Transverse colon (tissue), 4 donors: Measurements from ENCODE around the gene SERTAD3. TPM values are rescaled to one million over a fixed set of nuclear protein-coding genes. Genes with fewer than 3 reads are reported as not detected.
A peak's percentile ranks its signal among the peaks of the same experiment; 100 is the strongest.

ENCODE experiments used
- DNase-seq: peaks from one replicate; pipeline ENCODE4 v3.0.0-alpha.2; 2019
- H3K27ac ChIP-seq, 4 donors: fragments of 200-600 bp; sonication (generic); 2 replicates each; pipeline ENCODE4 v1.5.1; 2016 to 2018; ENCODE audit warnings: inconsistent platforms in 4 of 4
- H3K27me3 ChIP-seq: fragments of 200-600 bp; sonication (generic); 2 replicates; pipeline ENCODE4 v1.5.1; 2017; ENCODE audit warnings: inconsistent platforms
- H3K36me3 ChIP-seq, 4 donors: fragments of 200-600 bp; sonication (generic); 2 replicates each; pipeline ENCODE4 v1.5.1; 2017 to 2019; ENCODE audit warnings: inconsistent platforms in 4 of 4
- H3K4me1 ChIP-seq, 4 donors: fragments of 200-600 bp; sonication (generic); 2 replicates each; pipeline ENCODE4 v1.5.1; 2017 to 2020; ENCODE audit warnings: inconsistent platforms in 4 of 4
- H3K4me3 ChIP-seq, 4 donors: fragments of 200-600 bp; sonication (generic); 1 replicate in 1 of 4; 2 replicates in 3 of 4; pipeline versions ENCODE4 v1.5.1 to v1.6.1; 2017 to 2019; ENCODE audit warnings: inconsistent platforms in 4 of 4
- H3K9me3 ChIP-seq, 2 donors: fragments of 200-600 bp; sonication (generic); 2 replicates each; pipeline ENCODE4 v1.5.1; 2017 to 2019; ENCODE audit warnings: inconsistent platforms in 2 of 2
- CTCF ChIP-seq, 5 experiments: fragments of 200-600 bp in 3 of 5; fragments of 450-650 bp in 2 of 5; sonication (generic) in 3 of 5; IDR thresholded peaks; 1 replicate in 2 of 5; 2 replicates in 3 of 5; pipeline ENCODE4 v1.5.1; 2016 to 2017; ENCODE audit warnings: antibody characterized with exemption in 5 of 5, inconsistent platforms in 3 of 5, mild to moderate bottlenecking in 2 of 5, moderate library complexity in 1 of 5
- EP300 ChIP-seq: sonication (generic); formaldehyde crosslinking; IDR thresholded peaks from one replicate; pipeline ENCODE4 v1.6.1; 2017; ENCODE audit warnings: antibody characterized with exemption, low read depth
- POLR2A ChIP-seq: fragments of 450-650 bp; IDR thresholded peaks from one replicate; pipeline ENCODE4 v1.6.1; 2016; ENCODE audit warnings: antibody characterized with exemption, mild to moderate bottlenecking, moderate library complexity
- POLR2AphosphoS5 ChIP-seq, 3 donors: sonication (generic); formaldehyde crosslinking; IDR thresholded peaks; one replicate each; pipeline ENCODE4 v1.6.1; 2016; ENCODE audit warnings: antibody characterized with exemption in 3 of 3
- WGBS, 2 donors: methylation state at CpG; one replicate each; pipeline ENCODE4 v1.1.5; 2018; ENCODE audit warnings: low coverage in 1 of 2; 5-methylcytosine and 5-hydroxymethylcytosine counted together
- in situ Hi-C, 4 donors: fragments of 200-750 bp; cut with MboI; loops; one replicate each; pipeline versions ENCODE4 v1.15.0 to v1.15.1; 2017; ENCODE audit warnings: low sequenced_read_pairs in 3 of 4, low pct_ligation_motif_present in 1 of 4, low pct_unique_long_range_greater_than_20kb in 1 of 4
- intact Hi-C: fragments of 100-400 bp; cut with DNase I; formaldehyde crosslinking; loops from one replicate; pipeline ENCODE4 v1.15.1; 2023; ENCODE audit warnings: low total_unique reads
- total RNA-seq, 4 donors: library from RNA; depleted of rRNA; stranded (reverse); fragments of >200 nt; gene quantifications; one replicate each; pipeline ENCODE4 v1.1.0, GENCODE V29; 2016

Gene SERTAD3
- total RNA-seq, 4 donors from 2014 or later: 14.1 to 31.0 (median 22.2) TPM

GRCh38 chr19:40420766-40421765 lies 23.1 kb downstream of the SERTAD3 start:
- TF ChIP-seq EP300 (peak; percentile 57), CTCF (IDR thresholded peaks at IDR 0.05) (peak; percentile 91 to 97 (median 97)), POLR2AphosphoS5 (IDR thresholded peaks at IDR 0.05) (peak; percentile 94 to 97 (median 97)), POLR2A (peak; percentile 98)
- in situ Hi-C loops: loop anchor here in 2 of 4 donors (10.0 to 25.0 kb wide), 2 partner anchors 134 to 136 kb away; partner anchors contain the start of gene AKT2 (in 2 of the 2)
- H3K36me3 ChIP-seq: peaks cover 0 to 10% (median 0%) of the 10 kb centered on the region in 4 donors
- intact Hi-C loops: no loop called here
- peak overlapping the region; percentile 97 to 100 (median 98) for H3K27ac ChIP-seq
- WGBS, 2 donors: 2 to 11% methylated on average over 3 to 49 of the region's 56 CpGs
- DNase-seq: peak; percentile 96
- no peaks in the 10 kb centered on the region for H3K9me3 ChIP-seq
- no peaks in the 10 kb centered on the region for H3K27me3 ChIP-seq
- peaks cover 23 to 52% (median 31%) of the 10 kb centered on the region in 4 donors for H3K4me1 ChIP-seq
- H3K4me3 ChIP-seq: peak overlapping the region; percentile 54 to 74 (median 60)

GRCh38 chr19:40420451-40420765 lies 23.7 kb downstream of the SERTAD3 start:
- no peaks in the 10 kb centered on the region for H3K9me3 ChIP-seq
- in situ Hi-C loops (loop anchor here in 2 of 4 donors (10.0 to 25.0 kb wide), 2 partner anchors 133 to 136 kb away; partner anchors contain the start of gene AKT2 (in 2 of the 2)), intact Hi-C loops (no loop called here)
- 45 to 51% methylated on average over 5 to 14 of the region's 14 CpGs for WGBS, 2 donors
- no peak for DNase-seq
- H3K4me3 ChIP-seq: peak overlapping the region; percentile 54 to 74 (median 60)
- peaks cover 0 to 10% (median 0%) of the 10 kb centered on the region in 4 donors for H3K36me3 ChIP-seq
- H3K27ac ChIP-seq: peak overlapping the region; percentile 97 to 100 (median 98)
- no peaks in the 10 kb centered on the region for H3K27me3 ChIP-seq
- TF ChIP-seq EP300 (no peak), POLR2AphosphoS5 (IDR thresholded peaks at IDR 0.05) (no peak), POLR2A (no peak), CTCF (IDR thresholded peaks at IDR 0.05) (no peak)
- peaks cover 23 to 52% (median 31%) of the 10 kb centered on the region in 4 donors for H3K4me1 ChIP-seq

- DNase-seq: no peak
- peaks cover 0 to 10% (median 0%) of the 10 kb centered on the region in 4 donors for H3K36me3 ChIP-seq
- in situ Hi-C loops: loop anchor here in 2 of 4 donors (10.0 to 25.0 kb wide), 2 partner anchors 132 to 135 kb away; partner anchors contain the start of gene AKT2 (in 2 of the 2)
- no peaks in the 10 kb centered on the region for H3K27me3 ChIP-seq
- peak overlapping the region in 1 of 4 donors; percentile 97 for H3K27ac ChIP-seq
- no peak overlapping the region for H3K4me3 ChIP-seq
- no peaks in the 10 kb centered on the region for H3K9me3 ChIP-seq
- TF ChIP-seq POLR2A (no peak), EP300 (no peak), CTCF (IDR thresholded peaks at IDR 0.05) (no peak), POLR2AphosphoS5 (IDR thresholded peaks at IDR 0.05) (no peak)
- peaks cover 23 to 51% (median 30%) of the 10 kb centered on the region in 4 donors for H3K4me1 ChIP-seq
- intact Hi-C loops: no loop called here
- WGBS, 2 donors: 89% methylated on average over 5 of the region's 5 CpGs; no CpG with 5 or more reads in 1 of the 2 donors
Measured at GRCh38 chr19:40419780-40420179, 24.4 kb downstream of the SERTAD3 start.

- no peak overlapping the region for H3K27ac ChIP-seq
- intact Hi-C loops: no loop called here
- 69 to 100% methylated on average over 2 to 5 of the region's 5 CpGs for WGBS, 2 donors
Measured at GRCh38 chr19:40419066-40419612, 25.0 kb downstream of the SERTAD3 start.

More at GRCh38 chr19:40419066-40419612, 25.0 kb downstream of the SERTAD3 start:
- Histone ChIP-seq H3K9me3 (no peaks in the 10 kb centered on the region), H3K36me3 (peaks cover 0 to 10% (median 0%) of the 10 kb centered on the region in 4 donors), H3K4me1 (peaks cover 19 to 45% (median 24%) of the 10 kb centered on the region in 4 donors), H3K27me3 (no peaks in the 10 kb centered on the region), H3K4me3 (no peak overlapping the region)
- DNase-seq: no peak
- in situ Hi-C loops: loop anchor here in 1 of 4 donors (25.0 kb wide), 1 partner anchor 132 kb away; the partner anchor contains the start of gene AKT2
- TF ChIP-seq POLR2A: no peak
- TF ChIP-seq CTCF (IDR thresholded peaks at IDR 0.05): no peak
- no peak for TF ChIP-seq POLR2AphosphoS5 (IDR thresholded peaks at IDR 0.05)
- no peak for TF ChIP-seq EP300
